Smooth muscle cell of the coronary artery (primary cell): Measurements from ENCODE around the gene AP5Z1. TPM values are rescaled to one million over a fixed set of nuclear protein-coding genes. Genes with fewer than 3 reads are reported as not detected.

Source experiments
- total RNA-seq: library from RNA; depleted of rRNA; stranded (reverse); fragments of >200 nt; gene quantifications from 2 replicates; pipeline ENCODE4 v1.2.3, GENCODE V29; 2014; ENCODE audit warnings: low replicate concordance

AP5Z1 gene, protein sequence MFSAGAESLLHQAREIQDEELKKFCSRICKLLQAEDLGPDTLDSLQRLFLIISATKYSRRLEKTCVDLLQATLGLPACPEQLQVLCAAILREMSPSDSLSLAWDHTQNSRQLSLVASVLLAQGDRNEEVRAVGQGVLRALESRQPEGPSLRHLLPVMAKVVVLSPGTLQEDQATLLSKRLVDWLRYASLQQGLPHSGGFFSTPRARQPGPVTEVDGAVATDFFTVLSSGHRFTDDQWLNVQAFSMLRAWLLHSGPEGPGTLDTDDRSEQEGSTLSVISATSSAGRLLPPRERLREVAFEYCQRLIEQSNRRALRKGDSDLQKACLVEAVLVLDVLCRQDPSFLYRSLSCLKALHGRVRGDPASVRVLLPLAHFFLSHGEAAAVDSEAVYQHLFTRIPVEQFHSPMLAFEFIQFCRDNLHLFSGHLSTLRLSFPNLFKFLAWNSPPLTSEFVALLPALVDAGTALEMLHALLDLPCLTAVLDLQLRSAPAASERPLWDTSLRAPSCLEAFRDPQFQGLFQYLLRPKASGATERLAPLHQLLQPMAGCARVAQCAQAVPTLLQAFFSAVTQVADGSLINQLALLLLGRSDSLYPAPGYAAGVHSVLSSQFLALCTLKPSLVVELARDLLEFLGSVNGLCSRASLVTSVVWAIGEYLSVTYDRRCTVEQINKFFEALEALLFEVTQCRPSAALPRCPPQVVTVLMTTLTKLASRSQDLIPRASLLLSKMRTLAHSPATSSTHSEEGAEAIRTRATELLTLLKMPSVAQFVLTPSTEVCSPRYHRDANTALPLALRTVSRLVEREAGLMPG
- total RNA-seq = 14.5 and 22.6 TPM in 2 replicates

DNA sequence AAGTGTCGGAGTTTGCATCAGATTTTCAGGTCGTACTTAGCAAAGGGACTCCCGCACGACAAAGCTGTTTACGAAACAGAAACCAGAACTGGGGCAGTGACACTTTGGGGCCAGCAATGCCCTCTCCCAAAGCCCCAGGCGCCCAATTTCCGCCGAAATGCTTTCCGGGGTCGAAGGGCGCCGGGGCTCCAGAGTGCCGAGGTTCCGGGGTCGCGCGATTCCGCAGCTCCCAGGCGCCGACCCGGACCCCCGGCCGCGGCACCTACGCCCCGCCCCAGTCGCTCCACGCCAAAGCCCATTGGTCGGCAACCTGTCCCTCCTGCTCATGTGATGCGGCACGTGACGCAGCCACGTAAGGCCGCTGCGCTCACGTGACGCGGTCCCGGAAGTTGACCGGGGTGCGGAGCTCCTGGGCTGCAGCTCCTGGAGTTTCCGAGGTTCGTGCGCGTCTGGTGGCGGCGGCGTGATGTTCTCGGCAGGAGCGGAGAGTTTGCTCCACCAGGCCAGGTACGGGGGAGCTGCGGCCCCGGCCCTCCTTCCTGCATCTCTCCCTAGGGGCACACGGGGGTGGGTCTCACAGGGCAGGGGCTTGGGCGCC, at the start of gene AP5Z1:
Gene AP5Z1 (plus strand): TSS at position 374 of the 598 bp plus-strand sequence. CDS start 93 bp downstream, at position 467.

Other genes starting within 250 kb of the AP5Z1 start
- gene FOXK1, start 93.3 kb upstream of the AP5Z1 start, total RNA-seq = 9.7 and 19.2 TPM in 2 replicates
- 0.08 TPM in 1 of 2 replicates, not detected in the other for gene PAPOLB, start 86.4 kb downstream of the AP5Z1 start, total RNA-seq
- 0.38 TPM in 1 of 2 replicates, not detected in the other for gene RADIL, start 108.1 kb downstream of the AP5Z1 start, total RNA-seq
- not detected in 2 replicates for gene MMD2, start 183.6 kb downstream of the AP5Z1 start, total RNA-seq